ENCODE results near the gene COL4A4.

- TF ChIP-seq CTCF (IDR thresholded peaks at IDR 0.05) (no peak), POLR2A (IDR thresholded peaks at IDR 0.05) (no peak)
Observed at GRCh38 chr2:227031379-227031778, 132.6 kb downstream of the COL4A4 start.

All from tibial nerve (tissue), 3 donors.